K562 (cell line): ENCODE measurements around the gene GLIS2. TPM values are rescaled to one million over a fixed set of nuclear protein-coding genes. Genes with fewer than 3 reads are reported as not detected.

Experiments
- ATF3 ChIP-seq, 2 experiments: fragments of 450-650 bp in 1 of 2; sonication (generic) in 1 of 2; formaldehyde crosslinking in 1 of 2; IDR thresholded peaks in 1 of 2; conservative IDR thresholded peaks in 1 of 2; 2 replicates each; pipeline versions ENCODE4 v1.6.1 to v1.8.1; 2016 to 2023; ENCODE audit warnings: mild to moderate bottlenecking in 2 of 2, moderate library complexity in 2 of 2, inconsistent platforms in 1 of 2, missing genetic modification reagents in 1 of 2
- E2F6 ChIP-seq, 2 experiments: IDR thresholded peaks; 2 replicates each; pipeline ENCODE4 v1.6.1; 2011; ENCODE audit warnings: borderline replicate concordance in 1 of 2, control low read depth in 1 of 2, low read depth in 1 of 2, low read length in 1 of 2, mild to moderate bottlenecking in 1 of 2, mixed read lengths in 1 of 2, moderate library complexity in 1 of 2; ENCODE audit not compliant: insufficient read depth in 1 of 2, insufficient read length in 1 of 2, poor library complexity in 1 of 2, severe bottlenecking in 1 of 2; ENCODE audit errors: extremely low read depth in 1 of 2
- NR2C1 ChIP-seq, 2 experiments: fragments of 450-650 bp; IDR thresholded peaks; 2 replicates each; pipeline ENCODE4 v1.6.1; 2017; ENCODE audit warnings: mild to moderate bottlenecking in 2 of 2, antibody characterized with exemption in 1 of 2, inconsistent platforms in 1 of 2, missing compliant biosample characterization in 1 of 2, missing genetic modification characterization in 1 of 2
- REST ChIP-seq, 2 experiments: fragments of 450-650 bp; formaldehyde crosslinking in 1 of 2; IDR thresholded peaks; 2 replicates each; pipeline versions ENCODE4 v1.4.0 to v1.6.1; 2014 to 2020; ENCODE audit warnings: mild to moderate bottlenecking in 2 of 2, borderline replicate concordance in 1 of 2, low read depth in 1 of 2
- RFX7 ChIP-seq: fragments of 250-450 bp; sonication (Bioruptor Pico); IDR thresholded peaks from 2 replicates; pipeline ENCODE4 v1.5.1; 2021; ENCODE audit warnings: mild to moderate bottlenecking
- polyA plus RNA-seq, 8 experiments: library from polyadenylated mRNA; depleted of rRNA in 4 of 8; stranded (reverse) in 5 of 8; unstranded in 3 of 8; fragments of >200 nt; fragmentation: Nextera tagmentation in 2 of 8; fragmentation: Illumina TruSeq in 1 of 8; extraction: Ambion mirVana in 2 of 8; extraction: Trizol in 1 of 8; gene quantifications; 2 replicates each; pipeline versions ENCODE4 v1.2.1 to v1.2.3, GENCODE V29; 2011 to 2014; ENCODE audit warnings: inconsistent platforms in 1 of 8, missing spikeins in 1 of 8
- total RNA-seq, 7 experiments: library from RNA; depleted of rRNA in 6 of 7; stranded (reverse); fragments of >200 nt in 6 of 7; fragmentation: Illumina TruSeq in 2 of 7; extraction: Trizol in 2 of 7; gene quantifications; 2 replicates each; pipeline versions ENCODE4 v1.2.1 to v1.2.3, GENCODE V29; 2011 to 2021; ENCODE audit warnings: low replicate concordance in 1 of 7

GLIS2 gene
- total and polyA plus RNA-seq, 9 of the 15 experiments (the other 6 are each of a cell fraction or from before 2014, with no cell fraction given), result 0.10 to 9.0 (median 0.57) TPM

GRCh38 chr16:4290236-4290830 lies 25.5 kb upstream of the GLIS2 start (continued):
- TF ChIP-seq REST (IDR thresholded peaks at IDR 0.05; ENCODE audit: borderline replicate concordance) (peak; percentile 28; the same call in 1 of the 2 replicates), REST (CRISPR knock-in tag; IDR thresholded peaks at IDR 0.05; ENCODE audit: low read depth) (no peak), NR2C1 (IDR thresholded peaks at IDR 0.05) (no peak), NR2C1 (tag; IDR thresholded peaks at IDR 0.05) (no peak), ATF3 (IDR thresholded peaks at IDR 0.05) (peak; percentile 88), ATF3 (CRISPR knock-in tag; conservative IDR thresholded peaks at IDR 0.05) (no peak), RFX7 (CRISPR knock-in tag) (no peak), E2F6 (IDR thresholded peaks at IDR 0.05; ENCODE audit: borderline replicate concordance in 1 of 2, extremely low read depth in 1 of 2, insufficient read depth in 1 of 2, insufficient read length in 1 of 2, low read depth in 1 of 2, low read length in 1 of 2, poor library complexity in 1 of 2, severe bottlenecking in 1 of 2) (no peak)
